Cardiac muscle cell (in vitro differentiated cells and primary cell): Measurements from ENCODE around the gene NINJ2. TPM values are rescaled to one million over a fixed set of nuclear protein-coding genes. Genes with fewer than 3 reads are reported as not detected.

Experiments used
- DNase-seq, 2 donors: peaks; one replicate each; pipeline versions ENCODE4 v3.0.0 to v3.0.0-alpha.2; 2010 to 2017; ENCODE audit warnings: low read depth in 1 of 2, low spot score in 1 of 2
- H3K27ac ChIP-seq: fragments of 200-600 bp; sonication (generic); 2 replicates; pipeline ENCODE4 v1.5.1; 2016
- H3K27me3 ChIP-seq: fragments of 200-600 bp; sonication (generic); 2 replicates; pipeline ENCODE4 v1.6.0; 2016; ENCODE audit warnings: control low read depth
- H3K36me3 ChIP-seq: fragments of 200-600 bp; sonication (generic); 2 replicates; pipeline ENCODE4 v1.5.1; 2016; ENCODE audit warnings: control low read depth
- H3K4me1 ChIP-seq: fragments of 200-600 bp; sonication (generic); 2 replicates; pipeline ENCODE4 v1.8.1; 2017; ENCODE audit warnings: low read depth, mild to moderate bottlenecking, mixed run types
- H3K4me3 ChIP-seq: fragments of 200-600 bp; sonication (generic); 2 replicates; pipeline ENCODE4 v1.5.1; 2016; ENCODE audit warnings: mild to moderate bottlenecking
- H3K9me3 ChIP-seq: fragments of 200-600 bp; sonication (generic); 2 replicates; pipeline ENCODE4 v1.5.1; 2017; ENCODE audit warnings: low read depth, mild to moderate bottlenecking, control low read depth
- polyA plus RNA-seq: library from polyadenylated mRNA; unstranded; fragments of >200 nt; fragmentation: Nextera tagmentation; extraction: Ambion mirVana; gene quantifications from 2 replicates; pipeline ENCODE4 v1.2.1, GENCODE V29; 2016
- total RNA-seq: library from RNA; depleted of rRNA; stranded (reverse); fragments of >200 nt; gene quantifications from 2 replicates; pipeline ENCODE4 v1.2.3, GENCODE V29; 2016
- TF ChIP-seq, protein P1 (sequence below): IDR thresholded peaks from 2 replicates; pipeline ENCODE4 v1.5.1; 2012; ENCODE audit warnings: low read depth, mild to moderate bottlenecking, low read length

NINJ2 gene
- total and polyA plus RNA-seq, 2 experiments from 2014 or later = 2.3 TPM; not detected in 1

DNA sequence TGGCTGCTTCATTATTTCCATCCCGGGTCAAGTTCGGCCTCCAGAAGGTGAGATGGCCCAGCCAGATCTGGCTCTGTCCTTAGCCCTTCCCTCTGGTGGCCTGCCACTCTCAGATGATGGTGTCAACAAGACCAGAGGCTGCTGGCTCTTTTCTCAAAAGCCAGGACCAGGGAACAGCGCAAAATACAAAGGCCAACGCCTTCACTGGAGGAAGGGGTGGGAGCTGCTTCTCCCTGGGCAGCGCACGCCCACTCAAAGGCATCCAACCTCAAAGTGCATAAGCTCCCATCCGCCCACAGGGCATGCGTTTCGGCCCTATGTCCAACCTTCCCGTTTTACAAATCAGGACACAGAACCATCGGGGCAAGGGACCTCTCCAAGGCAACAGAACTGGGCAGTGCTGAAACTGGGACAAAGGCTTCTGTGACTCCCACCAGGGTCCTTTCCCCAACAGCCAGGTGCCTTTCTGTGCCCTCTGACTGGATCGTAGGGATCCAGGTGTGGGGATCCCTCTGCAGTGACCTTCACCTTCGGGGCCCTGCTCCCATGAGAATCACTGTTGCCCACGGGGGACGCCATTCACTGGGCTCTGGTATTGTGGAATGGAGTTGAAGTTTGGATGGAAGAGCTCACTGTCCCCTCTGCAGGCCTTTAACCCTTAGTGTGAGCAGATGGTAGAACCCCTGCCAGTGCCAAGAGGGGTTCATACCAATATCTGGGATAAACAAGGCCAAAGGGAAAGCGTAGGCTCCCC is 76.8 kb downstream of the NINJ2 start:
- no peak for DNase-seq

DNA sequence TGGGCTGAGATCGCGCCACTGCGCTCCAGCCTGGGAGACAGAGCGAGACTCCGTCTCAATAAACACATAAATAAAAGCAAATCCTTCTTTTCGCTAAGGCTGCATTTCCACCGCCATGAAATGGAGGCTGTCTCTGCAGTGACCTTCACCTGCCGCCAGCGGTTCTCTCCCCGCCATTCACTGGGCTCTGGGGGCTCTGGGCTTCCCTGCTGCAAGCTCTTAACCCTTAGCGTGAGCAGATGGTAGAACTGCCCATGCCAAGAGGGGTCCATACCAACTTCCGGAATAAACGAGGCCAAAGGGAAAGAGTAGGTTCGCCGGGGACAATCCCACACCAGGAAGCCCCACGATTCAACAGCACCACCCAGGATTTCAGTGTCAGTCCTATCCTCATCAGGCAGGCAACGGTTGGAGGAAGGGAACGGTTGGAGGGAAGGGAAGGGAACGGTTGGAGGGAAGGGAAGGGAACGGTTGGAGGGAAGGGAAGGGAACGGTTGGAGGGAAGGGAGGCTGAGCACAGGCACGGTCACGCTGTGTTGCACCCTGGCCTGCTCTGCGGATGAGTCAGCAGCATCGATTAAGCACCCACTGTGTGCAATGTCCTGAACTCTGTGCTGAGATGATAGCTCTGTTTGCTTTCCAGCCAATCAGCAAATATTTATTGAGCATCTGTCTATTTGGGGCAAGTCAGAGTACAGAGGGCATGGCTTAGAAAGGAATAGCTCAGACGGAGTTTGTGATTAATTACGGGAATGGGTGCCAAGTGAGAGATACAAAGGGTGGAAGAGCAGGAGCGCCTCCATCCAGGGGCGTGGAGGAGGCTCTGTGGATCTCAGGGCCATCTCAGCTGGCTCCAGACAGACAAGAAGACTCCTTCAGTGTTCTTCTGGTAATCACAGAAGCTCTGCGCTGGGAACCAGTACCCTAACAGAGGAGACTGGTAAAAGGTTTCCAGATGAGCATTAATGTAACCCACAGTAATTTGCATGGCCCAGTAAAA is 77.9 kb downstream of the NINJ2 start:
- Histone ChIP-seq H3K4me3 (no peak overlapping the region), H3K9me3 (no peaks in the 10 kb centered on the region), H3K27me3 (no peaks in the 10 kb centered on the region), H3K4me1 (peaks cover 10% of the 10 kb centered on the region), H3K27ac (no peak overlapping the region), H3K36me3 (no peaks in the 10 kb centered on the region)
- TF ChIP-seq, protein P1, sequence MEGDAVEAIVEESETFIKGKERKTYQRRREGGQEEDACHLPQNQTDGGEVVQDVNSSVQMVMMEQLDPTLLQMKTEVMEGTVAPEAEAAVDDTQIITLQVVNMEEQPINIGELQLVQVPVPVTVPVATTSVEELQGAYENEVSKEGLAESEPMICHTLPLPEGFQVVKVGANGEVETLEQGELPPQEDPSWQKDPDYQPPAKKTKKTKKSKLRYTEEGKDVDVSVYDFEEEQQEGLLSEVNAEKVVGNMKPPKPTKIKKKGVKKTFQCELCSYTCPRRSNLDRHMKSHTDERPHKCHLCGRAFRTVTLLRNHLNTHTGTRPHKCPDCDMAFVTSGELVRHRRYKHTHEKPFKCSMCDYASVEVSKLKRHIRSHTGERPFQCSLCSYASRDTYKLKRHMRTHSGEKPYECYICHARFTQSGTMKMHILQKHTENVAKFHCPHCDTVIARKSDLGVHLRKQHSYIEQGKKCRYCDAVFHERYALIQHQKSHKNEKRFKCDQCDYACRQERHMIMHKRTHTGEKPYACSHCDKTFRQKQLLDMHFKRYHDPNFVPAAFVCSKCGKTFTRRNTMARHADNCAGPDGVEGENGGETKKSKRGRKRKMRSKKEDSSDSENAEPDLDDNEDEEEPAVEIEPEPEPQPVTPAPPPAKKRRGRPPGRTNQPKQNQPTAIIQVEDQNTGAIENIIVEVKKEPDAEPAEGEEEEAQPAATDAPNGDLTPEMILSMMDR = no peak
- no peak for DNase-seq

More for the DNA sequence above, 76.8 kb downstream of the NINJ2 start:
- Histone ChIP-seq H3K4me1 (peaks cover 14% of the 10 kb centered on the region), H3K4me3 (no peak overlapping the region), H3K36me3 (no peaks in the 10 kb centered on the region), H3K27ac (no peak overlapping the region), H3K27me3 (no peaks in the 10 kb centered on the region), H3K9me3 (no peaks in the 10 kb centered on the region)
- TF ChIP-seq, protein P1 = no peak

DNA sequence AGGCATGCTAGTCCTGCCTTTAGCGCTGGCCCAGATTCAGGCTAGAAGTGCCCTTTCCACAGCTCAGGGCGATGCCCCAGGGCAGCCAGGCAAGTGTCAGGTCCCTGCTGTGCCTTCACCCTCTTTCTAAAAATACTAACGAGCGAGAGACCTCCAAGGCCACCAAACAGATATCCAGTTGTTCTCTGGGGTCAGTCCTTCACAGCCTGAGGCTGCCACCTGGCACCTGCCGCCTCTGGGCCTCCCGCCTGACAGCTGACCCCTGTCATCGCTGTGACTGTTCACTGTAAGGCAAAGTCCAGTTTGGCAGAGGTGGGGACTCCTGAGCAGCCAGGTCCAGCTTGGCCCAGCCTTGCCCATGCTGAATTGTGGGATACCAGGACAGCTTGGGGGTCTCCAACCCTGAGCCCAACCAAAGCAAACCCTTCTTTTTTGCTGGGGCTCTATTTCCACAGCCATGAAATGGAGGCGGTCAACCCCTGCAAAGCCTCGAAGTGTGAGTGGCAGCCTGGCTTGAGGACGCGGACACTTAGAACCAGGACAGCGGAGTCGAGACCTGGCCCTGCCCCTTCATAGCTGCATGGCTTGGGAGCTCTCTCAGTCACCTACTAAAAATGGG is 79.9 kb downstream of the NINJ2 start:
- peak in 1 of 2 donors; percentile 55 for DNase-seq
- no peaks in the 10 kb centered on the region for H3K27me3 ChIP-seq
- peaks cover 24% of the 10 kb centered on the region for H3K4me1 ChIP-seq
- no peaks in the 10 kb centered on the region for H3K36me3 ChIP-seq
- TF ChIP-seq, protein P1 = no peak
- H3K4me3 ChIP-seq = no peak overlapping the region
- no peaks in the 10 kb centered on the region for H3K9me3 ChIP-seq
- H3K27ac ChIP-seq = peak overlapping the region; percentile 86

DNA sequence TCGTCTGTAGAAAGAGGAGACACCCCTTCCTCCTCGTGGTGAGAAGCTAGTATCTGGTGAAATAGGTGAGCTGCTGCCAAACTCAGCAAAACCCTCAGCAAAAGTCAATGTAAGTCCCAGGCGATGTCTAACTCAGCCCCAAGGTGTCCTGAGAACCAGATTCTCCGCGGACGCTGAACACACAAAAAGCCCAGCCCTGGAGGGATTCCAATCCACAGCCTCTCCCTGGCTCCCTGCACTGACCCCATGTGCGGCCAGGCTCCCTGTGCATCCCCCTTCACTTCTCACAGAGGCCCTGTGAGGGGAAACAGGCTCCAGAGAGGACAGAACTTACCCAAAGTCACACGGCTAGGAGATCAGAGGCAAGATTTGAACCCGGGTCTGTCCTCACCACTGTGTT is 81.5 kb downstream of the NINJ2 start:
- Histone ChIP-seq H3K36me3 (no peaks in the 10 kb centered on the region), H3K9me3 (no peaks in the 10 kb centered on the region), H3K4me3 (no peak overlapping the region), H3K27me3 (no peaks in the 10 kb centered on the region), H3K27ac (no peak overlapping the region), H3K4me1 (peaks cover 26% of the 10 kb centered on the region)
- DNase-seq = no peak
- TF ChIP-seq, protein P1 = no peak

DNA sequence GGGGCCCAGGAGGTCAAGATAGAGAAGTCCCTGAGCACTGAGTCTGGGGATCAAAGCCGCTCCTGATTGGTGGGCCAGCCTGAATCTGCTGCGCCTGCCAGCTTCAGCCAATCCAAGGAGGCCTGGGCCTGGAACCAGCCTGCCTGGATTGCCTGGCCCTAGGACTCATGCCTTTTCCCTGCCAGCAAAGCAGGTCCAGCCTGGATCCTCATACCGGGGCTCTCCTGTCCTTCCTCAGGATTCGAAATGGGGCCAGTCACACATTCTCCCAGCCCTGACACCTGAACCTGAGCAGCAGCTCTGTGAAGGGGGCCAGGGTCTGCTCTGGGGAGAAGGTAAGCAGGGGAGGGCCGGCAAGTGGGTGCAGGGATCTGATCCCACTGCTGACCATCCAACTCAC is 81.9 kb downstream of the NINJ2 start:
- no peaks in the 10 kb centered on the region for H3K9me3 ChIP-seq
- H3K4me3 ChIP-seq = no peak overlapping the region
- H3K36me3 ChIP-seq = no peaks in the 10 kb centered on the region
- no peak for DNase-seq
- TF ChIP-seq, protein P1 = no peak
- H3K4me1 ChIP-seq = peaks cover 26% of the 10 kb centered on the region
- H3K27ac ChIP-seq = no peak overlapping the region
- H3K27me3 ChIP-seq = no peaks in the 10 kb centered on the region
